ENCODE data around the gene PGS1. TPM values are rescaled to one million over a fixed set of nuclear protein-coding genes. Genes with fewer than 3 reads are reported as not detected.

Gene PGS1
- total RNA-seq, 1 donor, result 62.8 TPM

DNA sequence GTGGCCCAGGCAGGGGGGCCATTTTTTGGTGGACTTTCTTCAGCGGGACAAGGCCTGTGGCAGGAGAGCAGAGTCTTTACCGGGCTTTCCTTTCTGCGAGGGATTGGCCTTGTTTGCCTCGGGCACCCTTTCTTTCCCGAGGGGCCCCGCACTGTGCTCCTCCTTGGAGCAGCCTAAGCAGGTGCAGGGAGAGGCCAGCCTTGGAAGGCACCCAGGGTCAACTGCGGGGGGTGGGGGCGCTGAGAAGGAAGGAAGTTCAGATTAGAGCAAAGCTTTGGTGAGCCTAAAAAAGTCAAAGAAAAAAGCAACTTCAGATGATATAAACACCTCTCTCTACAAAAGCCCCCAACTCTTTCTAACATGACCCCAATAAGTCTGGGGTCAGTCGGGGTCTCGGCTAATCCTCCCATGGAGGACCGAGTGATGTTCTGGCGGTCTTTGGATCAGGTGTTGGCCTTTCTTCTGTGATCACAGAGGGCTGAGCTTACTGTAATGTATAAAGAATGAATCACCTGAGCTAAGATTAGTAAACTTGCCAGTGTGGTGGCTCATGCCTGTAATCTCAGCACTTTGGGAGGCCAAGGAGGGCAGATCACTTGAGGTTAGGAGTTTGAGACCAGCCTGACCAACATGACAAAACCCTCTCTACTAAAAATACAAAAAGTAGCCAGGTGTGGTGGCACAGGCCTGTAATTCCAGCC lies 63.0 kb downstream of the PGS1 start:
- no peak overlapping the region for H3K4me3 ChIP-seq (ENCODE audit: low read length)
- H3K4me1 ChIP-seq (ENCODE audit: insufficient read depth, low read length), result peaks cover 25% of the 10 kb centered on the region
- no peaks in the 10 kb centered on the region for H3K27me3 ChIP-seq (ENCODE audit: insufficient read depth, low read length)
- no peaks in the 10 kb centered on the region for H3K9me3 ChIP-seq (ENCODE audit: low read depth, low read length)

DNA sequence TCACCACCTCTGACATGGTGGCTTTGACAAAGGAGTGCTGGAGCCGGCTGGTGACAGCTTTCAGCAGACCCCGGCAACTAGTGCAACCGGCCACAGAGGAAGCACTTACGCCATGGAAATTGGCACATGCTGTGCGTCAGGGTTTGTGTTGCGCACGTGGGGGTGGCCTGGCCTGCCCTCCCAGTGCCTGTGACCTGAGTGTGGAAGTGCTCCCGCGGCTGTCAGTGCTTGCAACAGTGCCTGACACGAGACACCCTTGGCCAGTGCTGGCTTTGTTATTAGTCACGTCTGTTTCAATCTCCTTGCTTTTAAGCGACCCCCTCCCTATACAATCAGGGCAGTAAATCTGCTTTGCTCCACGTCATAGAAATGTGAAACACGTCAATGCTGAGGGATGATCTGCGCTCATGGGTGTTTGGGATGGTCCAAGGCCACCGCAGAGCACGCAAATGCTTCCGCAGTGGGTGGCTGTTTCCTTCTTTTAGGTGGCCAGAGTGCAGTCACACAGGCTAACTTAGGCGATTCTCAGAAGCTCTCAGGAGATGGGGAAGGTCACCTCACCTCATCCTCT lies 64.3 kb downstream of the PGS1 start:
- H3K9me3 ChIP-seq (ENCODE audit: low read depth, low read length), result no peaks in the 10 kb centered on the region
- H3K27me3 ChIP-seq (ENCODE audit: insufficient read depth, low read length), result no peaks in the 10 kb centered on the region
- peaks cover 25% of the 10 kb centered on the region for H3K4me1 ChIP-seq (ENCODE audit: insufficient read depth, low read length)
- no peak overlapping the region for H3K4me3 ChIP-seq (ENCODE audit: low read length)

DNA sequence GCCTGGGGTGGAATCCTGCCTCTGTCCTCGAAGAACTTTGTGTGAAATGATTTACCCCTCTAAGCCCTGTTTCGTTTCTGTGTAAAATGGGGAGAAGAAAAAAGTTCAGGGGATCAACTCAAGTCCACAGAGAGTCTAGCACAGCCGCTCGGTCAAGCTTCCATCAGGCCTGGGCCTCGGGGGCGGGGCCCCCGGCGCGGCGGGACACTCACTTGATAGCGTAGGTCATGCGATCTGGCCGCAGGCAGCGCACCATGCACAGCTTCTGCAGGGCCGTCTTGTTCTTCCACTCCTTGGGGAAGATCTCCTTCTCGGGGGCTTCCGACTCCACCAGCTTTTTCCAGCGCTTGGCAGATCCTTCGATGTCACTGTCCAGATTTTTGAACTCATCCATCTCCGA lies 65.9 kb downstream of the PGS1 start:
- Histone ChIP-seq H3K9me3 (ENCODE audit: low read depth, low read length) (no peaks in the 10 kb centered on the region), H3K27me3 (ENCODE audit: insufficient read depth, low read length) (no peaks in the 10 kb centered on the region), H3K4me3 (ENCODE audit: low read length) (no peak overlapping the region), H3K4me1 (ENCODE audit: insufficient read depth, low read length) (peaks cover 25% of the 10 kb centered on the region)

DNA sequence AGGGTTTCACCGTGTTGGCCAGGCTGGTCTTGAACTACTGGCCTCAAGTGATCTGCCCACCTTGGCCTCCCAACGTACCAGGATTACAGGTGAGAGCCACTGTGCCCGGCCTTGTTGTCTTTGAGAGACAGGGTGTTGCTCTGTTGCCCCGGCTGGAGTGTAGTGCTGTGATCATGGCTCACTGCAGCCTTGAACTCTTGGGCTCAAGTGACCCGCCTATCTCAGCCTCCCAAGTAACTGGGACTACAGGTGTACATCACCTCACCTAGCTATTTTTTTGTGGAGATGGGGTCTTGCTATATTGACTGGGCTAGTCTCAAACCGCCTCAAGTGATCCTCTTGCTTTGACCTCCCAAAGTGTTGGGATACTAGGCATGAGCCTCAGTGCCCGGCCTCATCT lies 68.4 kb downstream of the PGS1 start:
- peaks cover 26% of the 10 kb centered on the region for H3K4me1 ChIP-seq (ENCODE audit: insufficient read depth, low read length)
- H3K9me3 ChIP-seq (ENCODE audit: low read depth, low read length), result no peaks in the 10 kb centered on the region
- H3K4me3 ChIP-seq (ENCODE audit: low read length), result no peak overlapping the region
- H3K27me3 ChIP-seq (ENCODE audit: insufficient read depth, low read length), result no peaks in the 10 kb centered on the region

DNA sequence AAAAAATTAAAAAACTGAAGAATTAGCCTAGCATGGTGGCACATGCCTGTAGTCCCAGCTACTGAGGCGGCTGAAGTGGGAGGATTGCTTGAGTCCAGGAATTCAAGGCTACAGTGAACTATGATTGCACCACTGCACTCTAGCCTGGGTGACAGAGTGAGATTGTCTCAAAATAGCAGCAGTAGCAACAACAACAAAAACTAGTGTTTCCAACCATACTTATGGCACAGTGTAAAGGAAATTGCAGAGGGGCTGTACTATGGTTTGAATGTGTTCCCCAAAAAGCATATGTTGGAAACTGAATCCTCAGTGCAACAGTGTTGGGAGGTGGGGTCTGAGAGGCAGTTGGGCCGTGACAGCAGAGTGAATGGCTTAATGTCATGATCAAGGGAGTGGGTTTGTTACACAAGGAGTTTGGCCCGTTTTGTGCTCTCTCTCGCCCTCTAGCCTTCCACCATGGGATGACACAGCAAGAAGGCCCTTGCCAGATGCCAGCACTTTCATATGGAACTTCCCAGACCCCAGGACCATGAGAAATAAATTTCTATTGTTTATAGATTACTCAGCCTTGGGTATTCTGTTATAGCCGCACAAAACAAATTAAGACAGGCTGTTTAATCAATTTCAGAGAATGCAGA lies 70.0 kb downstream of the PGS1 start:
- Histone ChIP-seq H3K4me3 (ENCODE audit: low read length) (no peak overlapping the region), H3K9me3 (ENCODE audit: low read depth, low read length) (no peaks in the 10 kb centered on the region)

DNA sequence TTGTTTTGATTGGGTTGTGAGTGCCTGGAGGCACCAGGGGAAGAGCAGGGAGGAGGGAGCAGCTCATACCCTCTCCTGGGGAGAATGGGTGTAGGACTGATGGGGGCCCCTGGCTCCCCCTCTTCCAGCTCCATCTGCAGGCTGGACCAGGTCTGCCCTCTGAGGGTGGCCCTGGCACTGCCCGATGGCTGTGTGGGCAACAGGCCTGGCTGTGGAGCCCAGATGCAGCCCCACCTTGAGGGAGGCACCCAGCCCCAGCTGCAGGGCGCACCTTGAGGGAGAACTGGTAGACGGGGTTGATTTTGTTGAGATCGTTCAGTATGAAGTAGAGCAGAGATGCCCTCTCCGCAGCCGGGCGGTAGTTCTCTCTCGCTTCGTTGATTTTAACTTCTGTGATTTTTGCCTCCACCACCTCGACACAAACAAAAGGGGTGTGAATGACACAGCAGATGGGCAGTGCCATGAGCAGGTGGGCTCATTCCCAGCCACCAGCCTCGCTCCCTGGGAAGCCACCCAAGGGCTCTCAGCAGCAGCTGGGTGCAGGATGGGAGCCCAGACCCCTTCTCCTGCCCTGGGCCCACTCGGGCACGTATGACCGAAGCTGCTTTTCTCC lies 71.6 kb downstream of the PGS1 start:
- Histone ChIP-seq H3K4me1 (ENCODE audit: insufficient read depth, low read length) (peaks cover 7% of the 10 kb centered on the region), H3K27me3 (ENCODE audit: insufficient read depth, low read length) (no peaks in the 10 kb centered on the region), H3K9me3 (ENCODE audit: low read depth, low read length) (no peaks in the 10 kb centered on the region), H3K4me3 (ENCODE audit: low read length) (no peak overlapping the region)

More for the DNA sequence above, 70.0 kb downstream of the PGS1 start:
- H3K4me1 ChIP-seq (ENCODE audit: insufficient read depth, low read length), result peaks cover 12% of the 10 kb centered on the region
- H3K27me3 ChIP-seq (ENCODE audit: insufficient read depth, low read length), result no peaks in the 10 kb centered on the region

DNA sequence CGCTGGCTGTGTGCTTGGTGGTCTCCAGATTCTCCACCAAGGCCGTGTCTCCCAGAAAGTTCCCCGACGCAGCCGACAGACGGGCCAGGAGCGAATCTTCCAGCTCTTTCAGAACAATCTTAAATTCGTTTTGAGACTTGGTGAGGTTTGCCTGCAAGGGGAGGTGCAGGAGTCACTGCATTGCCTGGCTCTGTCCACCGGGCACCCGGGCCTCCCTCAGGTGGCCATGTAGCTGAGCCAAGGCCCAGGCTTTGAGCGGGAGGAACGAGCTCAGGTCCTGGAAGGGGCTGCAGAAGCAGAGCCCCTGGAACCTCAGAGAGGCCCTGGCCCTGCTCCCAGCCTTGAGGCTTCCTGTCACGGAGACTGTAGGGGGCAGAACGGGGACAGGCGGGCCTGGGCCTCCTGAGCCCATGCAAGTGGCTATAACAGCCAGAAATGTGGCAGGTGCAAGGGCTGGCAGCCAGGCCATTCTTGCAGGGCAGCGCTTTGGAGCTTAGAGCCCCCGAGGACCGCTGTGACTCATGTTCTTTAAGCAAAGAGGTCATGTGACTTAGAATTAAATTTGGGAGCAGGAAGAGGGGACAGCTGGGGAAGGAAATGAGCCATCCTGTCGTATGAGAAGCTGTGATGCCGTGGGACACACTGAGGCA lies 72.4 kb downstream of the PGS1 start:
- Histone ChIP-seq H3K9me3 (ENCODE audit: low read depth, low read length) (no peaks in the 10 kb centered on the region), H3K4me1 (ENCODE audit: insufficient read depth, low read length) (peaks cover 7% of the 10 kb centered on the region), H3K4me3 (ENCODE audit: low read length) (no peak overlapping the region), H3K27me3 (ENCODE audit: insufficient read depth, low read length) (no peaks in the 10 kb centered on the region)

DNA sequence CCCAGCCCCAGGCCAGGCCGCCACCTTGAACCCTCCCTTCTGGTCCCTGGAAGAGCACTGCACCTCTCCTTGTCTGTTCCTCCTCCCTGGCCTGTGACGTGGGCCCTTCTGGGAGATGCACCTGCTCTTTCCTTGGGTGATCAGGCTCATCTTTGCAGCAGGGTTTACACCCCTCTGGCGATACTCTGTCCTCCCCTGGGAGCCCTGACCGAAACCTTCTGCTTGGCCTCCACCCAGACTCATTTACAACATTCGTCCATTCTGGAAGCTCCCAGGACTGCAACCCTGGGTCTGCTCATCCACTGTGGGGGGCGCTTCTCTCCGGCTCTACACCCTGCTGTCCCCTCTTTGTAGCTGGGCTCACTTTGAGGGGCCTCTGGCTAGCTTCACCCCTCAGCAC lies 73.3 kb downstream of the PGS1 start:
- Histone ChIP-seq H3K4me3 (ENCODE audit: low read length) (no peak overlapping the region), H3K9me3 (ENCODE audit: low read depth, low read length) (no peaks in the 10 kb centered on the region), H3K27me3 (ENCODE audit: insufficient read depth, low read length) (no peaks in the 10 kb centered on the region), H3K4me1 (ENCODE audit: insufficient read depth, low read length) (peaks cover 7% of the 10 kb centered on the region)

DNA sequence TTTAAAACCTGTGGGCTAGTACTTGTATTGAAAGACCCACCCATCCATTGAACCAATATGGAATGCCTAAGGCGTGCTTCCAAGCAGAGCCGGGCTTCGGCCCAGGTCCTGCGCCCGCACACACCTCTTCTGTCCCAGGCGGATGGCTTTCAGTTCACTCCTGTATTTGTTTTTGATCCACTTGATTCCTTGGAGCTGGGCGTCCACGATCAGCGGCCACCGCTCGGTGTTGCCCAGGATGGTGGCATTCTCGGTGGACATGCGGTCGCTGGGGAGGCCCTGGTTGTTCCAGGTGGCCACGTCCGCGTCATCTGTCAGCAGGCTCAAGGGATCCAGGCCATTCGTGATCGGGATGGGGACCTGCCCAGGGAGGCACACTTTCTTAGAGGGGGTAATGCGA lies 75.9 kb downstream of the PGS1 start:
- H3K4me3 ChIP-seq (ENCODE audit: low read length), result no peak overlapping the region
- H3K9me3 ChIP-seq (ENCODE audit: low read depth, low read length), result no peaks in the 10 kb centered on the region
- H3K27me3 ChIP-seq (ENCODE audit: insufficient read depth, low read length), result no peaks in the 10 kb centered on the region
- H3K4me1 ChIP-seq (ENCODE audit: insufficient read depth, low read length), result peaks cover 7% of the 10 kb centered on the region

DNA sequence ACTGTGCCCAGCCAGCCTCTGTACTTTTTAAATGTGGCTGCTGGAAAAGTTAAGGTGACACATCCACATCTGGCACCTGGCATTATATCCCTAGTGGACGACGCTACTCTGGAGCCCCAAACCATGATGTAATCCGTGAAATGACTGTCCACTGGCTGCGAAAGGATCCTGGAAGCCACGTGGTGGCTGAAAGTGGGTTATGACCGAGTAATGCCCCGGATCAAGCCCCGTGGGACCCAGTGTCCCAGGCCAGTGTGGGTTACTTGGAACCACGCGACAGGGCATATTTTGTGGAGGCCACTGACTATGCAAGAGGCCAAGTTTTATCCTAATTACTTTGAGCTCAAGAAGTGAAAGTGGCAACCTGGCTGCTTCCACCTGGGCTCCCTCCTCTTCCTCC lies 79.6 kb downstream of the PGS1 start:
- no peaks in the 10 kb centered on the region for H3K4me1 ChIP-seq (ENCODE audit: insufficient read depth, low read length)
- no peak overlapping the region for H3K4me3 ChIP-seq (ENCODE audit: low read length)
- H3K9me3 ChIP-seq (ENCODE audit: low read depth, low read length), result no peaks in the 10 kb centered on the region
- no peaks in the 10 kb centered on the region for H3K27me3 ChIP-seq (ENCODE audit: insufficient read depth, low read length)

DNA sequence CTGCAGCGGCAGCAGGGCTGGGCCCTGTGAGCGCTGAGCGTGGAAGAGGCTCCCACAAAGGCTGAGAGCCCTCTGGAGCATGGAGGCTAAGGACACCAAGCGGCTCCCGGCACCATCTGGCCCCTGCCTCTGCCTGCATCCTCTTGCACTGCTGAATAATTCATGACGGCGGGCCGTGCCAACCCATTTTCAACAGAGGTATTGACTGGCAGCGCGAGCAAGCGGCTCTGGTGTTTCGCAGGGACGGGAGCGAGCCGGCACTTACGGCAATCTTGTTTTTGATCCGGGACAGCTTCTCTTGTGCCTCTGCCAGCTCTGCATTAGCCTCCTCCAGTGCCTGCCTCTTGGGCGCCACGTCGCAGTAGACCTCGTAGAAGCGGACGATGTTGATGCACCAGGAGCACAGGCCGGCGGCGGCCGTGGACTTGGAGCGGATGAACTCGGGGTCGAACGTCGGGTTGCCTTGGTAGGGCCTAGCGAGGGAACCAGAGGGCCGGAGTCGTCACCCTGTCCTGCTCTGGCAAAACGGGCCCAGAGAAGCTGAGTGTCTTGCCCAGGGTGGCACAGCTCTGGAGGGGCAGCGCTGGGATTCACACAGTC lies 80.4 kb downstream of the PGS1 start:
- Histone ChIP-seq H3K27me3 (ENCODE audit: insufficient read depth, low read length) (no peaks in the 10 kb centered on the region), H3K9me3 (ENCODE audit: low read depth, low read length) (no peaks in the 10 kb centered on the region), H3K4me3 (ENCODE audit: low read length) (no peak overlapping the region), H3K4me1 (ENCODE audit: insufficient read depth, low read length) (no peaks in the 10 kb centered on the region)

DNA sequence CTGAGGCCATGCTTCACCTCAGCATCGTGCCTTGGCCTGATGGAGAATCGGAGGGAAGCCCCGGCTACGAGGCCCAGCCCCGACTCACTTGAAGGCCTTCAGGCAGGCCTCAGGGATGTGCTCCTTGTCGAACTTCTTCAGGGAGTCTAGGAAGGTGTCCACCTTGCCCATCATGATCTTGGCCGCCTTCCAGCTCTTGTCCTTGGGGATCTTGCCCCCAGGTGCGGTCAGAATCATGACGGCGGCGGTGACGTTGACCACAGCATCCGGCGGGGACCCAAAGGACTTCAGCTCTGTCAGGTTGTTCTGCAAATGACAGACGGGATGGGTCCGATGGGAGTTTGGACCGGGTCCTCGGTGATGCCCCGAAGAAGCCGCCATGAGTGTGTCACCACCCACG lies 81.2 kb downstream of the PGS1 start:
- no peak overlapping the region for H3K4me3 ChIP-seq (ENCODE audit: low read length)
- no peaks in the 10 kb centered on the region for H3K9me3 ChIP-seq (ENCODE audit: low read depth, low read length)
- H3K4me1 ChIP-seq (ENCODE audit: insufficient read depth, low read length), result no peaks in the 10 kb centered on the region
- no peaks in the 10 kb centered on the region for H3K27me3 ChIP-seq (ENCODE audit: insufficient read depth, low read length)

DNA sequence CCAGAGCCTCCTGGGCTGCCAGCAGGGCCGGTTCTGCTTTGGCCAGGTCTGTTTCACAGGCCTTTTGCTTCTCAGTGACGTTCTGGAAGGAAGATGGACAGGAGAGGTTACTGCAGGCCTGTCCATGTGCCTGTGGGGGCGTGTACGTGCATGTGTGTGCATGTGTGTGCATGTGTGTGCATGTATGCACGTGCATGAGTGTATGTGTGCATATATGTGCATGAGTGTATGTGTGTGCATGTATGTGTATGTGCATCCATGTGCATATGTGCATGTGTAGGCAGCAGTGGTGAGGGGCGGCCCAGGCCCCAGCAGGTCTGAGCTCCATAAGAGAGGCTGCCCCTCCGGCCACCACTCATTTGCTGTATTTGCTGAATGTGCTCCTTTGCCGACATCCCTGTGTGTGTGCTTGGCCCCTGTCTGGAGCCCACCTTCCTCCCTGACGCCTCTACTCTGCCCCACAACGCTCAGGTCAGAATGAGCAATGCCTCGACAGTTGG lies 81.8 kb downstream of the PGS1 start:
- Histone ChIP-seq H3K4me3 (ENCODE audit: low read length) (no peak overlapping the region), H3K4me1 (ENCODE audit: insufficient read depth, low read length) (no peaks in the 10 kb centered on the region), H3K27me3 (ENCODE audit: insufficient read depth, low read length) (no peaks in the 10 kb centered on the region), H3K9me3 (ENCODE audit: low read depth, low read length) (no peaks in the 10 kb centered on the region)

DNA sequence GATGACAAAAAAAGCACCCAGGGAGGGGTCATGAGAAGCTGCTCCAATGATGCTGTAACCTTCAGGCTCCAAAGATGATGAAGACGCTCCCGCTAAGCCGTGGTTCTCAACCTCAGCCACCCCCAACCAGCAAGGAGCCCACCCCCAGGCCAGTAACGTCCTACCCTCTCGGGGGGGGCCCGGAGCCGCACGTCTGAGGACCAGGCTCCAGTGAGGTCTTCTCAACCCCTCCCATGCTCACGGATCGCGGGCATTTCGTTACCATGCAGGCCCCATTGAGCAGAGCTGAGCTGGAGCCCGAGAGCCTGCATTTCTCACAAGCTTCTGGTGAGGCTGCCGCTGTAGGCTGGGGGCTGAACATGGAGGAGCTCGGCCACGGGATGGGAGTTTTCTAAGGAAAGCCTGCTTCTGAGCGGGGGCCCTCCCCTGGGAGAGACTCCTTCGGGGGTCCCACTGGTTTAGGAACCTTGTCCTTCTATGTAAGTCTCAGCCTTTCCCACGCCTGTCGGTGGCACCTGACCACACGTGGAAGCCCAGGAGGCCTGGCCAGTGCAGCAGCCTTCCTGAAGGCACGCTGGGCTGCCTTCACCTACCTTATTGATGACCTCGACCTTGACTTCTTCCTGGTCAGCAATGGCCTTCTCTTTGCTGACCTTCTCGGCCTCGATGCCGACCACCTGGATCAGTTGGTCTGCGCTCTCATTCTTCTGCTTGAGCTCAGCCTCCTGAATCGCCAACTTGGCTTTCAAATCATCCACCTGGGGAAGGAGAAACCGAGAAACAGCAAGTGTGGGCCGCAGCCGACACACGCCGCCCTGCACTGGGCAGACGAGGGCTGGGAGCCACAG lies 82.7 kb downstream of the PGS1 start:
- no peaks in the 10 kb centered on the region for H3K27me3 ChIP-seq (ENCODE audit: insufficient read depth, low read length)

More for the DNA sequence above, 82.7 kb downstream of the PGS1 start:
- no peaks in the 10 kb centered on the region for H3K9me3 ChIP-seq (ENCODE audit: low read depth, low read length)
- H3K4me1 ChIP-seq (ENCODE audit: insufficient read depth, low read length), result no peaks in the 10 kb centered on the region
- no peak overlapping the region for H3K4me3 ChIP-seq (ENCODE audit: low read length)
